Measurements from ENCODE around the gene RNF167. TPM values are rescaled to one million over a fixed set of nuclear protein-coding genes. Genes with fewer than 3 reads are reported as not detected.
A peak's percentile ranks its signal among the peaks of the same experiment; 100 is the strongest.

RNF167 gene
- total and polyA plus RNA-seq, 2 of the 13 experiments (the other 11 are each of a cell fraction or from before 2014, with no cell fraction given), result 44.1 to 45.4 TPM

DNA sequence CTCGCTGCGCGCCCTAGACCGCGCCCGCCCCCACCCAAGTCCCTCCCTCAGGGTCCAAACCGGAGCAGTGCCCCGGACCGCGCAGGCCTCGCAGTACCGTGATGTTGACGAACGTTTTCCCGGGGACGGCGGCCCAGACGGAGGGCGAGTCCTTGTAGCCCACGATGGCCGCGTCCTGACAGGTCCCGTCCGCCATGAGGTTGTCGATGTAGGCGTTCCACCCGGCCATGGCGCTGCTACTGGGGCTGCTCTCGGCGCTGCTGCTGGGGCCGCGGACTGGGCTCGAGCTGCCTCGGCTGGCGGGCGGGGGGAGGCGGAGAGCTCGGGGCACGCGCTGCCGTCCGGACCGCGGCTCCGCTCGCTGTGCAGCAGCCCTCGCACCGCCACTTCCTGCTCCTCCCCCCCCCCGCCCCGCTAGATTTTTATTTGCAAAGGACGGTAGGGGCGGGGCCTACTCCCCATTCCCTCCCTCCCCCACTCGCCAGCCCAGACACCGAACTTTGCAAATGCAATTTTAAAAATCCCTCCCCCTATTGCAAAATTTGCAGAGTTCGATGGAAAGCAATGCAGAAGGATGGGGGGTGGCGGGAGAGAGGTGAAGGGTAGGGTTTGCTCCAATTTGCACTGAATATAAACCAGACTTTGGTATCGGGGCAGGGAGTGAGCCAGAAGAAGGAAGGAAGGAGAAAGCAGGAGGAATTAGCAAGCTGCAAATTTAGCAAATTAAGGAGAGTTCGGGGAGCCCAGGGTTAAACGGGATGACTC is 8.3 kb downstream of the RNF167 start, which contains the start of gene PFN1 (continued):
- TF ChIP-seq, protein P1, sequence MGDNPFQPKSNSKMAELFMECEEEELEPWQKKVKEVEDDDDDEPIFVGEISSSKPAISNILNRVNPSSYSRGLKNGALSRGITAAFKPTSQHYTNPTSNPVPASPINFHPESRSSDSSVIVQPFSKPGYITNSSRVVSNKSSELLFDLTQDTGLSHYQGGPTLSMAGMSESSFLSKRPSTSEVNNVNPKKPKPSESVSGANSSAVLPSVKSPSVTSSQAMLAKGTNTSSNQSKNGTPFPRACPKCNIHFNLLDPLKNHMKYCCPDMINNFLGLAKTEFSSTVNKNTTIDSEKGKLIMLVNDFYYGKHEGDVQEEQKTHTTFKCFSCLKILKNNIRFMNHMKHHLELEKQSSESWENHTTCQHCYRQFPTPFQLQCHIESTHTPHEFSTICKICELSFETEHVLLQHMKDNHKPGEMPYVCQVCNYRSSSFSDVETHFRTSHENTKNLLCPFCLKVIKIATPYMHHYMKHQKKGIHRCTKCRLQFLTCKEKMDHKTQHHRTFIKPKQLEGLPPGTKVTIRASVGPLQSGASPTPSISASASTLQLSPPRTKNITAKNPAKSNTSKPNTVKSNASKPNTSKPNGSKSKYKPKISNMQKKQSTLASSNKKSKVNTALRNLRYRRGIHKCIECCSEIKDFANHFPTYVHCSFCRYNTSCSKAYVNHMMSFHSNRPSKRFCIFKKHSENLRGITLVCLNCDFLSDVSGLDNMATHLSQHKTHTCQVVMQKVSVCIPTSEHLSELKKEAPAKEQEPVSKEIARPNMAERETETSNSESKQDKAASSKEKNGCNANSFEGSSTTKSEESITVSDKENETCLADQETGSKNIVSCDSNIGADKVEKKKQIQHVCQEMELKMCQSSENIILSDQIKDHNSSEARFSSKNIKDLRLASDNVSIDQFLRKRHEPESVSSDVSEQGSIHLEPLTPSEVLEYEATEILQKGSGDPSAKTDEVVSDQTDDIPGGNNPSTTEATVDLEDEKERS (CRISPR knock-in tag; IDR thresholded peaks at IDR 0.05), result no peak
- TF ChIP-seq CHD2 (IDR thresholded peaks at IDR 0.05; ENCODE audit: low read depth, low read length) (peak; percentile 32; the same call in 1 of the 2 replicates), SMAD3 (CRISPR knock-in tag; IDR thresholded peaks at IDR 0.05) (no peak), SP1 (IDR thresholded peaks at IDR 0.05) (no peak), SP1 (CRISPR knock-in tag; IDR thresholded peaks at IDR 0.05) (peak; percentile 63), ESRRA (CRISPR knock-in tag; IDR thresholded peaks at IDR 0.05; ENCODE audit: low read depth) (peak; percentile 14; the same call in 1 of the 2 replicates), ZNF317 (CRISPR knock-in tag; IDR thresholded peaks at IDR 0.05) (peak; percentile 43; the same call in 1 of the 2 replicates), ZNF879 (CRISPR knock-in tag; IDR thresholded peaks at IDR 0.05) (no peak), ZNF766 (CRISPR knock-in tag; IDR thresholded peaks at IDR 0.05; ENCODE audit: borderline replicate concordance) (peak; percentile 65; the same call in 1 of the 2 replicates), ZNF24 (IDR thresholded peaks at IDR 0.05) (no peak), NRL (CRISPR knock-in tag; IDR thresholded peaks at IDR 0.05; ENCODE audit: borderline replicate concordance) (peak; percentile 54), MAF1 (CRISPR knock-in tag; IDR thresholded peaks at IDR 0.05; ENCODE audit: borderline replicate concordance) (0 out of 2 replicates have a peak, but pooled peaks have one; percentile 37), ZNF383 (CRISPR knock-in tag; IDR thresholded peaks at IDR 0.05; ENCODE audit: borderline replicate concordance) (no peak), POLR2G (IDR thresholded peaks at IDR 0.05; ENCODE audit: low read depth, low read length) (peak; percentile 91)
- TF ChIP-seq, protein P2, sequence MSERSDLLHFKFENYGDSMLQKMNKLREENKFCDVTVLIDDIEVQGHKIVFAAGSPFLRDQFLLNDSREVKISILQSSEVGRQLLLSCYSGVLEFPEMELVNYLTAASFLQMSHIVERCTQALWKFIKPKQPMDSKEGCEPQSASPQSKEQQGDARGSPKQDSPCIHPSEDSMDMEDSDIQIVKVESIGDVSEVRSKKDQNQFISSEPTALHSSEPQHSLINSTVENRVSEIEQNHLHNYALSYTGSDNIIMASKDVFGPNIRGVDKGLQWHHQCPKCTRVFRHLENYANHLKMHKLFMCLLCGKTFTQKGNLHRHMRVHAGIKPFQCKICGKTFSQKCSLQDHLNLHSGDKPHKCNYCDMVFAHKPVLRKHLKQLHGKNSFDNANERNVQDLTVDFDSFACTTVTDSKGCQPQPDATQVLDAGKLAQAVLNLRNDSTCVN (CRISPR knock-in tag; IDR thresholded peaks at IDR 0.05; ENCODE audit: borderline replicate concordance), result peak; percentile 40; the same call in 1 of the 2 replicates
- TF ChIP-seq, protein P3, sequence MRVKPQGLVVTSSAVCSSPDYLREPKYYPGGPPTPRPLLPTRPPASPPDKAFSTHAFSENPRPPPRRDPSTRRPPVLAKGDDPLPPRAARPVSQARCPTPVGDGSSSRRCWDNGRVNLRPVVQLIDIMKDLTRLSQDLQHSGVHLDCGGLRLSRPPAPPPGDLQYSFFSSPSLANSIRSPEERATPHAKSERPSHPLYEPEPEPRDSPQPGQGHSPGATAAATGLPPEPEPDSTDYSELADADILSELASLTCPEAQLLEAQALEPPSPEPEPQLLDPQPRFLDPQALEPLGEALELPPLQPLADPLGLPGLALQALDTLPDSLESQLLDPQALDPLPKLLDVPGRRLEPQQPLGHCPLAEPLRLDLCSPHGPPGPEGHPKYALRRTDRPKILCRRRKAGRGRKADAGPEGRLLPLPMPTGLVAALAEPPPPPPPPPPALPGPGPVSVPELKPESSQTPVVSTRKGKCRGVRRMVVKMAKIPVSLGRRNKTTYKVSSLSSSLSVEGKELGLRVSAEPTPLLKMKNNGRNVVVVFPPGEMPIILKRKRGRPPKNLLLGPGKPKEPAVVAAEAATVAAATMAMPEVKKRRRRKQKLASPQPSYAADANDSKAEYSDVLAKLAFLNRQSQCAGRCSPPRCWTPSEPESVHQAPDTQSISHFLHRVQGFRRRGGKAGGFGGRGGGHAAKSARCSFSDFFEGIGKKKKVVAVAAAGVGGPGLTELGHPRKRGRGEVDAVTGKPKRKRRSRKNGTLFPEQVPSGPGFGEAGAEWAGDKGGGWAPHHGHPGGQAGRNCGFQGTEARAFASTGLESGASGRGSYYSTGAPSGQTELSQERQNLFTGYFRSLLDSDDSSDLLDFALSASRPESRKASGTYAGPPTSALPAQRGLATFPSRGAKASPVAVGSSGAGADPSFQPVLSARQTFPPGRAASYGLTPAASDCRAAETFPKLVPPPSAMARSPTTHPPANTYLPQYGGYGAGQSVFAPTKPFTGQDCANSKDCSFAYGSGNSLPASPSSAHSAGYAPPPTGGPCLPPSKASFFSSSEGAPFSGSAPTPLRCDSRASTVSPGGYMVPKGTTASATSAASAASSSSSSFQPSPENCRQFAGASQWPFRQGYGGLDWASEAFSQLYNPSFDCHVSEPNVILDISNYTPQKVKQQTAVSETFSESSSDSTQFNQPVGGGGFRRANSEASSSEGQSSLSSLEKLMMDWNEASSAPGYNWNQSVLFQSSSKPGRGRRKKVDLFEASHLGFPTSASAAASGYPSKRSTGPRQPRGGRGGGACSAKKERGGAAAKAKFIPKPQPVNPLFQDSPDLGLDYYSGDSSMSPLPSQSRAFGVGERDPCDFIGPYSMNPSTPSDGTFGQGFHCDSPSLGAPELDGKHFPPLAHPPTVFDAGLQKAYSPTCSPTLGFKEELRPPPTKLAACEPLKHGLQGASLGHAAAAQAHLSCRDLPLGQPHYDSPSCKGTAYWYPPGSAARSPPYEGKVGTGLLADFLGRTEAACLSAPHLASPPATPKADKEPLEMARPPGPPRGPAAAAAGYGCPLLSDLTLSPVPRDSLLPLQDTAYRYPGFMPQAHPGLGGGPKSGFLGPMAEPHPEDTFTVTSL (CRISPR knock-in tag; IDR thresholded peaks at IDR 0.05; ENCODE audit: borderline replicate concordance), result no peak
- TF ChIP-seq, protein P4, sequence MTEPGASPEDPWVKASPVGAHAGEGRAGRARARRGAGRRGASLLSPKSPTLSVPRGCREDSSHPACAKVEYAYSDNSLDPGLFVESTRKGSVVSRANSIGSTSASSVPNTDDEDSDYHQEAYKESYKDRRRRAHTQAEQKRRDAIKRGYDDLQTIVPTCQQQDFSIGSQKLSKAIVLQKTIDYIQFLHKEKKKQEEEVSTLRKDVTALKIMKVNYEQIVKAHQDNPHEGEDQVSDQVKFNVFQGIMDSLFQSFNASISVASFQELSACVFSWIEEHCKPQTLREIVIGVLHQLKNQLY (CRISPR knock-in tag; IDR thresholded peaks at IDR 0.05), result no peak

All from HepG2 (cell line).